ENCODE data around the gene AQP6.
"Not testable (repeated sequence)": the region's sequence is repeated elsewhere in the genome, so short reads cannot be mapped to it uniquely, and the experiment has no call there.

The AQP6 gene

DNA sequence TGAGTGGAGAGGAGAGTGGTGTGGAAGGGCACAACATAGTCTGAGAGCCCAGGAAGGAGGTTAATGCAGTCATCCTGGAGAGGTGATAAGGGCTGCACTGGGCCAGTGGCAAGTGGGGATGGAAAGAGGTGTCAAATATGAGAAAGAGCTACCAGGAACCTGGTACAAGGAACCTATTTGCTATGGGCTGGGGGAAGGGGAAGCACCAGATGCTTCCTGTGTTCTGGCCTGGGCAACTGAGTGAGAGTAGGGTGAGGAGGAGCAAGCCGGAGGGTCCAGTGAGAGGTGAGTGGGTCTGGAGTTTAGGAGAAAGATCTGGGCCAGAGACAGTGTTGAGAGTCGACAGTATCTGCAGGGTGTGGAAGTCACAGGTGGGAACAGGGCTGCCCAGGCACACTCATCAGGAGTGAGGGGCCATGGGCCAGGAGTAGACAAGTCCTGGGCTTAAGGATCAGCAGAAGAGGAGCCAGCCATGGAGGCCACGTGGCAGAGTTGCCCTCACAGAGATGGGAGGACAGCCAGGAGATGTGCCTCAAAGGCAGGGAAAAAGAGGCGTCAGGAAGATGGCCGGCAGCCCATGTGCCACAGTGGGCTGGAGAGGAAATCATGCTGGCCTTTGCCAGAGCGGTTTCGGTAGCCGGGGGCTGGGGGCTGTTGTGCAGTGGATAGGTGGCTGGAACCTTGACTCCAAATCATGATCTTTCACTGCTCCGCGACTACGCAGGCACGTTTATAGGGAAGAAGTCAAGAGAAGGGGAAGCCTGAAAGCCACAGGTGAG is 2.9 kb upstream of the AQP6 start:
- DNase-seq (ENCODE audit: low read depth) = no peak

- DNase-seq (ENCODE audit: low read depth) = no peak
These were observed 2.1 kb upstream of the AQP6 start for GRCh38 chr12:49970658-49971057.

- no peak for DNase-seq (ENCODE audit: low read depth)
These were observed 1.6 kb upstream of the AQP6 start for GRCh38 chr12:49971141-49971540.

GRCh38 chr12:49972129-49972528 is 618 bp upstream of the AQP6 start:
- DNase-seq (ENCODE audit: low read depth) = no peak

DNA sequence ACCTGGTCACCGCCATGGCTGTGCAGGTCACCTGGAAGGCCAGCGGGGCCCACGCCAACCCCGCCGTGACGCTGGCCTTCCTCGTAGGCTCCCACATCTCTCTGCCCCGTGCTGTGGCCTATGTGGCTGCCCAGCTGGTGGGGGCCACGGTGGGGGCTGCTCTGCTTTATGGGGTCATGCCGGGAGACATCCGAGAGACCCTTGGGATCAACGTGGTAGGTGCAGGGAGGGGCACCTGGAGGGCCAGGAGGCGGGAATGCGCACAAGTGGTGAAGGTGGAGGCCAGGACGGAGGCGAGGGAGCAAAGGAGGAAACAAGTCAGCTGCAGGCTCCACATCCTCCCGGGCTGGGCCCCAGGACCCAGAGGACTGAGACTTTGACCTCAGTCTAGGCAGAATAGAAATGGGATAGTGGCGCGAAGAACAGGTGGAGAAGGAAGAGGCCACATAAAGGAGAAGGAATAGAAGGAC is 649 bp downstream of the AQP6 start:
- DNase-seq (ENCODE audit: low read depth) = no peak

GRCh38 chr12:49974231-49974675 is 1.5 kb downstream of the AQP6 start:
- peak; percentile 32 for DNase-seq (ENCODE audit: low read depth)

- no peak for DNase-seq (ENCODE audit: low read depth)
These were observed 2.0 kb downstream of the AQP6 start for GRCh38 chr12:49974677-49975317.

DNA sequence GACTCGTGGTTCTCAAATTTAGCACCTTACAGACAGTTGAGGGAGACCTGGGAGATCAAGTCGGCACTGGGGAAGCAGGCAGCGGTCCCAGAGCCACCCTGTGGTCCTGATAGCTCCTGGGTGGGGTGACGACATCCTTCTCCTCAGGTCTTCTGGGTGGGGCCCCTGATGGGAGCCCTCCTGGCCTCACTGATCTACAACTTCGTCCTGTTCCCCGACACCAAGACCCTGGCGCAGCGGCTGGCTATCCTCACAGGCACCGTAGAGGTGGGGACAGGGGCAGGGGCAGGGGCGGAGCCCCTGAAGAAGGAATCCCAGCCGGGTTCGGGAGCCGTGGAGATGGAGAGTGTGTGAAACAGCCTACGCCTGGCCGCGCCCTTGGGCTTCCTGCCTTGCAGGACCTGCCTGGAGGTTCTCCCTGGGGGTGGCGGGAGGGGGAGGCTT is 2.6 kb downstream of the AQP6 start:
- no peak for DNase-seq (ENCODE audit: low read depth)

GRCh38 chr12:49976557-49976956 is 3.8 kb downstream of the AQP6 start:
- no peak for DNase-seq (ENCODE audit: low read depth)

GRCh38 chr12:49978125-49978524 is 5.4 kb downstream of the AQP6 start:
- no peak for DNase-seq (ENCODE audit: low read depth)

- DNase-seq (ENCODE audit: low read depth) = no peak
These were observed 6.4 kb downstream of the AQP6 start for GRCh38 chr12:49979016-49979586.

- DNase-seq (ENCODE audit: low read depth) = no peak
These were observed 7.0 kb downstream of the AQP6 start for GRCh38 chr12:49979791-49980190.

- peak; percentile 67 for DNase-seq (ENCODE audit: low read depth)
These were observed 8.0 kb downstream of the AQP6 start for GRCh38 chr12:49980501-49981349.

DNA sequence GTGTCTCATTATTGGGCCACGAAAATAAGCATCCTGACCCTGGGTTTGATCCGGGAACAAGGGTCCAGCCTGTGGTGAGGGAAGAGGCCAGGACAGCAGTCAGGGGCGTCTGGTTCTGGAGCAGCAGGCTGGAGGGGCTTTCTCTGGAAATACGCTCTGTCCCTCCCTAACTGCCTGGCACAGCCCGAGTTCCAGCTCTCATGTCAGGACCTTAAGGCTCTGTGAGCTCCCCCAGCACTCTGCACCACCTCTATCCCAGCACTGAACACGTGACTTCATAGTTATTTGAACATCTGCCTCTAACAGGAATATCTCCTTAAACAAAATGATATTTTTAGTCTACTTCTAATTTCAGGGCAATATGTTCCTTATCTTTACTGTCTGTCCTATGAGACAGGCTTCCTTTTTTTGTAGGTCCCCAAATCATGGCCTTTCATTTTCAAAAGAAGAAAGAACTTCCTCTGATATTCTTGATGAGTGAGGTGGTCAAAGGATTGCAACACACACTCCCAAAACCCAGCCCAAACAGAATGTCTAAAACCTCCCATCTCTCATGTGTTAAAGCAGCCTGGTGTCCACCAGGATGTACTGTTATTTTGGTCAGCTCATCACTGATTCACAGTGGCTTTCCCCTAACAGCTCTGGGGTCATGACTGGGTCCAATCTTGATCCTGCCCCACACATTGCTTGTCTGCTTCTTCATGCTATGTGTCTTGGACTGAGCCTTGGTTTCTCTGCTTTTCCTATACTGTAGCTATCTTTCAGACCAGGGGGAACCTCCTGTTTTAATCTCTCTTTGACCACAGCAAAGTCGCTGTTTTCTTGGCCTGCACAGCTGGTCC is 9.7 kb downstream of the AQP6 start:
- DNase-seq (ENCODE audit: low read depth) = peak; percentile 68

DNA sequence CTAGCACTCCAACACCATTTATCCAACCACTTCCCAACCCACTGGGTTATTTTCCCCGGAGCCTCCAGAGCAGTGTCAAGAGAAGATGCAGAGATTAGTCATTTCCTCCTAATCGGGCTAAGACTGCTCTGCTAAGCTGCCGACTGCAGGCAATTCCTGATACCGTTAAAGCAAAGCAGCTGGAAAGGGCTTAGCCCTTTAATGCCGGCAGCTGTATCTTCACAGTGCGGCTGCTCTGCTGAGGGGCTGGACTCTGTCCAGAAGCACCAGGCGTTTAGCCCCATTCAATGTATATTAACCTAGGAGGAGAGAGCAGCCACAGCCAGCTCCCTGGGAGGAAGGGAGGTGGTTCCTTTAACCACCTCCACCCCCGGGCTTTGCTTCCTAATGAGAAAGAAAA is 11.1 kb downstream of the AQP6 start:
- no peak for DNase-seq (ENCODE audit: low read depth)

DNA sequence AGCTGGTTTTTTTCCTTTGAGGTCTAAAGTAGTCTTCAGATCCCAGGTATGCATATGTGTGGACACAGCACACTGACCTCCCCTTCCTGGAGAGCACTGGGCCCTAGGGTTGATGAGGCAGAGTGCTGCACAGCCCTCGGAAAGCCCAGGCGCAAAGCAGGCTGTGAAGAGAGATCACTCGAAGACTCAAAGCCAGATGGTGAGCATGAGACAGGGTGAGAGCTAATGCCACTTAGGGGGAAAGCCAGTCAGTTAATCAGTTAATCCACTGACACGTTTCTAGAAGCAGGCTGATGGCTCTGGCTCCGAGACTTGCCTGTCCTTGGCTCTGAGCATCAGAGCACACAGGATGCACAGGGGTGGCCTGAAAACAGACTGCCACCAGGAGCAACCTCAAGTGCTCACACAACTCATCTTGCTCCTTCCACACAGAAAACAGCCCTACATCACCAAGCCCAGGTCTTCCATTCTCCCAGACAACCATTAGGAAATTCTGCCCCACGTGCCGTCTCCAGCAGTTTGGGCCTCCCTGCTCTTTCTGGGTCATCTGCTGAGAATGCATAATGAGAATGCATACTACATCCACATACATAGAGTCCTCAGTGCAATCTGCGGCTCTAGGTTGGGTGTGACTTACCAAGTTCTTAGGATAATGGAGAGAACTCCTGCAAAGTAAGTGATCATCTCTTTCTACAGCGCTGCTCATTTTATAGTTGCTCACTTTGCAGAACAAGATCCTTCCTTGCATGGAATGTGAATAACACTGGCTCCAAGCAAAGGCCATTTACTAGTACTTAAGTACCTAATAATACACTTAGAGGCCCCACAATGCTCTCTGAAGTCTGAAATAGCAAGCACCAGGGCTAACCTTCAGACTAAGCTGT is 12.0 kb downstream of the AQP6 start:
- DNase-seq (ENCODE audit: low read depth) = no peak

GRCh38 chr12:49985981-49986380 is 13.2 kb downstream of the AQP6 start:
- DNase-seq (ENCODE audit: low read depth) = no peak

DNA sequence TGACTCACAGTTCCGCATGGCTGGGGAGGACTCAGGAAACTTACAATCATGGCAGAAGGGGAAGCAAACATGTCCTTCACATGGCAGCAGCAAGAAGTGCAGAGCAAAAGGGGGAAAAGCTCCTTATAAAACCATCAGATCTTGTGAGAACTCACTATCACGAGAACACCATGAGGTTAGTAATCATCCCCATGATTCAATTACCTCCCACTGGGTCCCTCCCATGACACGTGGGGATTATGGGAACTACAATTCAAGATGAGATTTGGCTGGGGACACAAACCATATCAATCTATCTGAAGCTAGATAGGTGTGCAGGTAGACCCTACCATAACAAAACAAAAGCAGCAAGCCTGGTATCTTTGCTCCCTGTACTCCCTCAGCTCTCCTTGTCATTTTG is 13.7 kb downstream of the AQP6 start:
- DNase-seq (ENCODE audit: low read depth) = not testable (repeated sequence)

DNA sequence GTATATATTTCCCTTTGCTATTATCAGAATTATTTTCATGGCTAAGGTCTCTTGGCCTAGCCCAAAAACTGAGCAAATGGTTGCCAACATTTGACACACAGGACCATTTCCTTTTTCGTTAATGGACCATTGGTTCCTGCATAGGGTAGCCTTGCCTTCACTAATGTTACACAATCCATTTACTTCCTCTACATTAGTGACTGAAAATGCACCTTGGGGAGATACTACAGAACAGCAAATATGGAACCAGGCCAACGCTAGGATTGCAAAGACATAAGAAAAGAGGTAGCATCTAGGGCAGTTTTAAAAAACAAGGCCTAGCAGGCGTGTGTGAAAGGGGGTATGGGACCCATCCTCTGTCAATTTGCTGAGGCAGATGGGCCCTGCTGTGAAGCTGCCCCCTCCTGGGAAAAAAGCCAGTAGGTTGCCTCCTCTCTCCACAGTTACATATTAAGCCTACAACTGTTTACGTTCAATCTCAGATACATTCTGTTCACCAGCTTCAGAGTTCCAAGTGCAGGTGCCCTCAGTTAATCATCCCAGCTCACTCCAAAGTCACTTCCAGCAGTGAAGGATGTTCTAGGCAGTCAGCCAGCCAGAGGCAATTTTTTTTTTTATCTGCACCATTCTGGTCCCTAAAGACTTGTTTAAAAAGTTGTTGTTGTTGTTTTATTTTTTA is 15.0 kb downstream of the AQP6 start:
- no peak for DNase-seq (ENCODE audit: low read depth)

DNA sequence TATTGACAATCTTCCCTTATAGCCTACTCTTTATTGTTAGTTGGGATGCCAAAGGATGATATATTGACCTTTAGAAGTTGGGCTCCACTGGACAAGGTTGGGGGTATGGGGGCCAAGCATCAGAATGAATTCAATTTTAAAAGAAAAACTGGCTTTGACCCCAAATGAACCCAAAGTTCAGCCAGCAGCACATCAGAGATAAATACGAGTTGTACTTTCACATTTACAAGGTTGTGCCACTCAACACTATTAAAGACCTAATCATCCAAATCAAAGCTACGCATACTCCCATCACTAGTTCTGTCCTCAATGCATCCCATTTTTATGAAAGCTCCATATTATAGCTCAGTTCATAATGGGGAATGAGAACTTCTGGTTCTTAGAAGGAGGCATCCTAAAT is 16.7 kb downstream of the AQP6 start:
- DNase-seq (ENCODE audit: low read depth) = not testable (repeated sequence)
